Measurements from ENCODE around the gene TUSC2.
"Not testable (repeated sequence)": the region's sequence is repeated elsewhere in the genome, so short reads cannot be mapped to it uniquely, and the experiment has no call there.

TUSC2 gene

GRCh38 chr3:50293079-50293801 is 34.8 kb downstream of the TUSC2 start:
- no peak for DNase-seq

- peak; percentile 96 for DNase-seq
Measured at GRCh38 chr3:50292159-50293078, 35.6 kb downstream of the TUSC2 start, which contains the start of gene IFRD2. Gene IFRD2, minus strand, starts transcription at chr3:50292429. Its CDS starts 155 bp downstream, at chr3:50292274.

GRCh38 chr3:50290161-50290641 is 37.8 kb downstream of the TUSC2 start:
- DNase-seq = no peak

GRCh38 chr3:50289130-50289529 is 38.9 kb downstream of the TUSC2 start:
- no peak for DNase-seq

- no peak for DNase-seq
Measured at GRCh38 chr3:50288387-50289007, 39.5 kb downstream of the TUSC2 start.

GRCh38 chr3:50287262-50287661 is 40.8 kb downstream of the TUSC2 start:
- no peak for DNase-seq

GRCh38 chr3:50286322-50287227 is 41.4 kb downstream of the TUSC2 start:
- no peak for DNase-seq

GRCh38 chr3:50284121-50284520 is 43.9 kb downstream of the TUSC2 start:
- DNase-seq = not testable (repeated sequence)

- no peak for DNase-seq
Measured at GRCh38 chr3:50279255-50280016, 48.6 kb downstream of the TUSC2 start.

GRCh38 chr3:50278880-50279224 is 49.2 kb downstream of the TUSC2 start, which contains the start of gene LSMEM2:
Gene LSMEM2, plus strand, starts transcription at chr3:50279087. Its CDS starts 27 bp downstream, at chr3:50279114.
- no peak for DNase-seq

GRCh38 chr3:50278123-50278879 is 49.7 kb downstream of the TUSC2 start:
- DNase-seq = no peak

- no peak for DNase-seq
Measured at GRCh38 chr3:50276762-50277101, 51.3 kb downstream of the TUSC2 start.

- no peak for DNase-seq
Measured at GRCh38 chr3:50275996-50276761, 51.8 kb downstream of the TUSC2 start.

GRCh38 chr3:50275141-50275995 is 52.7 kb downstream of the TUSC2 start:
- DNase-seq = no peak

All from GDM1 (cell line).